ENCODE measurements around the gene TIMP3. TPM values are rescaled to one million over a fixed set of nuclear protein-coding genes. Genes with fewer than 3 reads are reported as not detected.

Gene TIMP3
- total and polyA plus RNA-seq, 2 of the 4 experiments (the other 2 are of a cell fraction): 98.8 to 179 TPM

GRCh38 chr22:32829451-32829851 is 27.9 kb downstream of the TIMP3 start:
- H3K9me1 ChIP-seq (ENCODE audit: insufficient read depth, low read length): peaks cover 19% of the 10 kb centered on the region; the same call in 1 of the 2 replicates
- no peaks in the 10 kb centered on the region for H3K27me3 ChIP-seq (ENCODE audit: control insufficient read depth, insufficient read depth, low read length)
- H3K14ac ChIP-seq (replicated peaks; ENCODE audit: low read depth, low read length): no peak overlapping the region
- H2BK5ac ChIP-seq (ENCODE audit: low read depth, low read length, poor library complexity, severe bottlenecking): no peak overlapping the region
- H2AK9ac ChIP-seq (replicated peaks; ENCODE audit: low read depth, low read length, poor library complexity): peak overlapping the region; percentile 40
- ATAC-seq (ENCODE audit: low read depth): no peak
- H2AFZ ChIP-seq (replicated peaks; ENCODE audit: low read length, poor library complexity): no peak overlapping the region
- no peak overlapping the region for H3K4ac ChIP-seq (ENCODE audit: low read depth, low read length)
- WGBS, 2 experiments (ENCODE audit: extremely low coverage in 2 of 2, insufficient read length in 1 of 2): 95% methylated on average over 8 of the region's 10 CpGs; no CpG with 5 or more reads in 1 of the 2 experiments
- no peak overlapping the region for H2BK120ac ChIP-seq (ENCODE audit: low read depth, low read length)
- no peak overlapping the region for H3K4me3 ChIP-seq (ENCODE audit: insufficient read depth, low read depth, low read length)
- peaks cover 59% of the 10 kb centered on the region for H3K36me3 ChIP-seq (ENCODE audit: control insufficient read depth, insufficient read depth, low read length)
- CTCF ChIA-PET: no interaction called here
- no peaks in the 10 kb centered on the region; the same call in 1 of the 2 replicates for H3K4me1 ChIP-seq (ENCODE audit: control insufficient read depth, insufficient read depth, low read length)
- no peak overlapping the region for H3K4me2 ChIP-seq (ENCODE audit: low read depth, low read length)
- H2BK15ac ChIP-seq (ENCODE audit: low read depth, low read length): no peak overlapping the region
- H4K8ac ChIP-seq (ENCODE audit: low read depth in 2 of 2, low read length in 2 of 2): no peak overlapping the region
- H4K5ac ChIP-seq (ENCODE audit: low read depth, low read length): no peak overlapping the region
- H3K56ac ChIP-seq (ENCODE audit: extremely low read depth, insufficient read depth, low read length): no peak overlapping the region
- no peak overlapping the region for H4K91ac ChIP-seq (ENCODE audit: insufficient read depth, low read depth, low read length)
- no peak overlapping the region for H2BK20ac ChIP-seq (ENCODE audit: low read depth, low read length)
- no peak overlapping the region for H3K23ac ChIP-seq (ENCODE audit: low read depth, low read length)
- no peaks in the 10 kb centered on the region for H3K9me3 ChIP-seq (ENCODE audit: control insufficient read depth, insufficient read depth, low read length)
- H2AK5ac ChIP-seq (ENCODE audit: low read depth, low read length): no peak overlapping the region
- POLR2A ChIA-PET (ENCODE audit: unreplicated experiment): no interaction called here
- peaks cover 36 to 87% of the 10 kb centered on the region in 2 experiments for H3K79me1 ChIP-seq (ENCODE audit: low read depth in 1 of 2, low read length in 2 of 2)
- no peak overlapping the region for H3K18ac ChIP-seq (ENCODE audit: low read depth, low read length)
- no peak for DNase-seq
- dilution Hi-C loops (cut with HindIII; ENCODE audit: low sequenced_read_pairs, unreplicated experiment) (no loop called here), in situ Hi-C loops (cut with MboI; ENCODE audit: low sequenced_read_pairs) (loop anchor here (10.0 kb wide), 1 partner anchor 435 kb away; no protein-coding TSS in a partner anchor), intact Hi-C loops (cut with micrococcal nuclease) (loop anchor here (10.0 kb wide), 1 partner anchor 55 kb away; no protein-coding TSS in a partner anchor)
- H3K9ac ChIP-seq (ENCODE audit: low read depth, low read length): no peak overlapping the region
- no peak overlapping the region for H3K27ac ChIP-seq (ENCODE audit: insufficient read depth, low read length)
- no TSS peak for BruUV-seq (replicated peaks)
- H4K20me1 ChIP-seq (ENCODE audit: insufficient read depth, low read length): peaks cover 94% of the 10 kb centered on the region
- TF ChIP-seq RAD21 (IDR thresholded peaks at IDR 0.05; ENCODE audit: low read length): no peak
- no peak for TF ChIP-seq POLR2A (IDR thresholded peaks at IDR 0.05; ENCODE audit: low read depth, low read length)
- no peak for TF ChIP-seq ELK1 (IDR thresholded peaks at IDR 0.05; ENCODE audit: borderline replicate concordance, low read depth, low read length)
- TF ChIP-seq RFX5 (IDR thresholded peaks at IDR 0.05; ENCODE audit: low read depth, low read length): no peak
- no peak for TF ChIP-seq FOS (IDR thresholded peaks at IDR 0.05; ENCODE audit: low read depth, low read length)
- TF ChIP-seq RCOR1 (IDR thresholded peaks at IDR 0.05; ENCODE audit: insufficient replicate concordance, low read length): no peak

Measured in IMR-90 (cell line).